GM12874 (cell line): ENCODE results near the gene BLTP2.

Experiments
- TF ChIP-seq, protein P1 (sequence below): IDR thresholded peaks from 2 replicates; pipeline ENCODE4 v1.5.1; 2011; ENCODE audit warnings: low read depth, mild to moderate bottlenecking, control low read depth, low read length, moderate library complexity; ENCODE audit not compliant: insufficient read depth

The BLTP2 gene

DNA sequence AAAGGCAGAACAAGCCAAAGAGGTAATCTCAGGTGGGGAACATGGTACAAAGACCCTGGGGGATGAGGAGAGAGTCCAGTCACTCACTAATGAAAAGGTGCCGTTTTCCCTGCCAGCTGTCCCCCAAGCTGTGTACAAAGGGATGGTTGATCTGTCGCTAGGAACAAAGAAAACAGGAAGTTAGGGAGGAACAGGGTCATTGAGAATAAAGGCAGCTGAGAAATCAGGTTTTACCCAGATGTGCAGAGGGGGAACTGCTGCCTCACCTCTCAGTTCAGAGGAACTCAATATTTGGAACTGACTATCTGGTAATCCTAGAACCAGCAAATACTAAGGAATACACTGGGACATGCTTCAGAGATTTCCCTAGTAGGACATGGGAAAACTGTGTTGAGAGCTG, 32.4 kb downstream of the BLTP2 start:
- TF ChIP-seq, protein P1, sequence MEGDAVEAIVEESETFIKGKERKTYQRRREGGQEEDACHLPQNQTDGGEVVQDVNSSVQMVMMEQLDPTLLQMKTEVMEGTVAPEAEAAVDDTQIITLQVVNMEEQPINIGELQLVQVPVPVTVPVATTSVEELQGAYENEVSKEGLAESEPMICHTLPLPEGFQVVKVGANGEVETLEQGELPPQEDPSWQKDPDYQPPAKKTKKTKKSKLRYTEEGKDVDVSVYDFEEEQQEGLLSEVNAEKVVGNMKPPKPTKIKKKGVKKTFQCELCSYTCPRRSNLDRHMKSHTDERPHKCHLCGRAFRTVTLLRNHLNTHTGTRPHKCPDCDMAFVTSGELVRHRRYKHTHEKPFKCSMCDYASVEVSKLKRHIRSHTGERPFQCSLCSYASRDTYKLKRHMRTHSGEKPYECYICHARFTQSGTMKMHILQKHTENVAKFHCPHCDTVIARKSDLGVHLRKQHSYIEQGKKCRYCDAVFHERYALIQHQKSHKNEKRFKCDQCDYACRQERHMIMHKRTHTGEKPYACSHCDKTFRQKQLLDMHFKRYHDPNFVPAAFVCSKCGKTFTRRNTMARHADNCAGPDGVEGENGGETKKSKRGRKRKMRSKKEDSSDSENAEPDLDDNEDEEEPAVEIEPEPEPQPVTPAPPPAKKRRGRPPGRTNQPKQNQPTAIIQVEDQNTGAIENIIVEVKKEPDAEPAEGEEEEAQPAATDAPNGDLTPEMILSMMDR = no peak

DNA sequence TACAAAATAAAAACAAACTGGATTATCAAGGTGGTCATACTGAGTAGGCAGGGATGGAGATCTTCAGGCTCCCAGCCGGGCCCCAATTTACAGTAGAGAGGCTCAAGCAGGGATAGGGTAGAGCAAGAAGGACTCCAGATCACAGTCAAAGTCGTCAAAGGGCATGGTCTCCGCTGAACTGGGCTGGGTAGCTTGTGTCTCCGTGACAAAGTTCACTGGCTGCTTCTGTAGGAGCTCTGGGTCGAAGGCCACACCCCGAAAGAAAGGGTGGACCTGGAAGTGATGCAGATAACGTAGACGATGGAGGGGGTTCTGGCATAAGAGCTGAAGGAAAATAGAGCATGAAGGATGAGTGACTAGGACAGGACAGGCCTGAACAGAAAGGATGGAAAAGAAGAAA, 34.6 kb downstream of the BLTP2 start:
- TF ChIP-seq, protein P1 = no peak

DNA sequence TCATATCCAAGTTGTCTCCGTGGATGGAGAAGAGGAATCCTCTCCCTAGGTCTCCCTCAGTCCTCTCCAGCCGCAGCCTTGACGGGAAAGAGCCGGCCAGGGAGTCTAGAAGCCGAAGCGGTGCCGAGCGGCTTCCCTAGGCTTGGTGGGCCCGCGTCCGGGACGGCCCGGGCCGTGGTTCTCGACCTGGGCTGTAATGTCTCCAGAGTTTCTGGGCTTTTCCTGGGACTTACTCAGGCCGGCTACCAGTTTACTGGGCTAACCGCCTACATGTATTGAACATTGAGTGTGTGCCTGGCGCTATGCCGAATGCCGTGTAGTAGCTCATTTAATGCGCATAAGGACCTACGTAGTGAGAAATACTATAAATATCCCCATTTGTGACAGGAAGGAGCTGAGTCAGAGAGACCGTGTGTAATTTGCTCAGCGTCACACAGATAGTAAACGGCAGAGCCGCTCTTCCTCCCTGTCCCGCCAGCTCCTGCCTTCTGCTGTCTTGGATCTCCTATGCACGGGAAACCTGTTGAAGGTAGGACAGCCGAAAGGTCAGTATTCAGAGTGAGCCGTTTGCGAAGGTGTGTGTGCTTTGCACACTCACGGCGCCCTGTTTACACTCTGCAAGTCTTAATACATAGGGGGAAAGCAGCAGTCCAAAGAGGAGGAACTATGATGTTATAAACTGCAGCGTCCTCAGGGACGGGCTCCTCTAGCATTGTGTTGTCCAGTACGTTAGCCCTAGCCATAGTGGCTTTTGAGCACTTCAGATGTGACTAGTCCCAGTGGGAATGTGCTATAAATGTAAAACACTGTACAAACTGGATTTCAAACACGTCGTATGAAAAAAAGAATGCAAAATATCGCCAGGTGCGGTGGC, 45.4 kb downstream of the BLTP2 start:
- TF ChIP-seq, protein P1 = no peak

DNA sequence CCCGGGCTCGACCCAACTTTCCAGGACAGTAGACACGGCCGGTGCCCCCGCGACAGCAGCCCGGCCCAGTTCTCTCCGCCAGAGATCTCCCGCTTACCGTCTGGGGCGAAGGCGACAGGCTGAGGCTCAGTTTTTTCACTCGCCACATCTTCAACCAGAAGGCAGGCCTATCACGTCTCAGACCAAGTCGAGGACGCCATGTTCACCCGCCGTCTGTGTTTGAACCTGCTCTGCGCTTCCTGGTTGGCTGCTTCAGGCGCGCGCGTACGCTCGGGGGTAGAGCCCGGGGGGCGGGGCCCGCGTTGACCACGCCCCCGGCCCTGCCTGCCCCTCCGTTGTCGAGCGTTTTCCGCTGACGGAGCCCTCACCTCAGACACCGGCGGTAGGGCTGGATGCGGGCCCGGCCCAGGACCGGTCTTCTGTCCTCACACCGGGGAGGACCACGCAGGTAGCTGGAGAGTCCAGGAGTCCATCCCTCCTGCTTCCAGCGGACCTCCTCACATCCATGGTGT, 46.1 kb downstream of the BLTP2 start, which contains the start of gene SPAG5:
Gene SPAG5, minus strand, starts transcription at position 227 of the 512 bp plus-strand sequence. Its CDS starts 79 bp downstream, at position 148.
- TF ChIP-seq, protein P1 = no peak

DNA sequence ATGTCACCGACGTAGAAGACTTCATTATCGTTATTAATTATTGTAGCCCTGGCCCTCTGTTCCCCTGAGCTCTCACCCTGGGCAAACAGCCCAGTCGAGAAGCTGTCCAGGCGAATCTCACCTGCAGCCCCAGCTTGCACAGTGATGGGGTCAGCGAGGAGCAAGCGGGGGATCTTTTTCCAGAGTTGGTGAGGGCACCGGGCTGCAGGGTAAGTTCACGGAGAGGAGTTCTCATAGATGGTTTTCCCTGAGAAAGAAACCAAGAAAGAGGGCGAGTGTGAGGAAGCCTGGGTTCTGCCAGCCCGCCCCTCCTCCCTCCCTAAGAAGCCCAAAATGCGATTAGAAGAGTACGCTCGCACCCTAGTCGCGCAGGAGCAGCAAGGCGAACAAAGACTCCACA, 46.6 kb downstream of the BLTP2 start:
- TF ChIP-seq, protein P1 = no peak

DNA sequence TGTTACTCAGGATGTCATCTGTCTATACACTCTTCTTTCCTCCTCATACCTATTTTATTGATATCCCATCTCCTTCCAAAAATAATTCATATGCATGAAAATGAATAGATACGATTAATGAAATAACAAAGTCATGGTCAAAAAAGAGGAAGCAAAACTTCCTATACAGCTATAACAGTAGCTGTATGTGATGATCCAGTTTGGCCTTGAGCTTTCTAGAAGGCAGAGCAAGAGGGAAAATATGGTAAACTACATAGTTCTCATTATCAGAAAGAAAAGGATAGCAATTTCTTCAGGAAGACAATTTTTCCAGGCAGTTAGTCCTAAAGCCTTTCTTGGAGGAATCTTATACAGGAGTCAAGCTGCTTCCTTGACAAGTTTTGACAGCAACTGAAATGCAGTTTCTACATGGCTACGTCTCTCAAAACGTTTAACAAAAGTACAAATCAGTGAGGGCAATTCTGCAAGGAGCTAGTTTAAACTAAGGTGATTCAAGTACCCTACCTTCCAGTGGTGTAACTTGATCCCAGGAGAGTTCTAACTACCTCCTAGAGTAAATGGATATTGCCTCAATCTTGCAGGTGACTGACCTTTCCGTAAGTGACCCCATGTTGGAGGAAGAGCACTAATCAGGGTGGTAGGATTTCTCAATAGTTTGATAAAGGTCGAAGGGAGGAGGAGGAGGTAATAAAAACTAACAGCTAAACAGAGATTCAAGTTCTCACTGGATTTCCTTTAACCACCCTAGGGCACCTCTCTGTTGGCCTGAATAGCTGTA, 47.2 kb downstream of the BLTP2 start:
- TF ChIP-seq, protein P1 = no peak
